GM12878 (cell line): ENCODE measurements around the gene DIP2B. TPM values are rescaled to one million over a fixed set of nuclear protein-coding genes. Genes with fewer than 3 reads are reported as not detected.

Source experiments
- ATAC-seq: fragments of 200-7000 bp; cut with Tn5 transposase; 3 replicates; pipeline ENCODE4 v1.9.1; 2020; ENCODE audit warnings: mild to moderate bottlenecking, moderate library complexity
- BruUV-seq: library from RNA; stranded (reverse); fragments of 400-500 nt; replicated peaks from 2 replicates; lab custom pipeline; 2021; lab: Mats Ljungman, UMichigan
- CTCF ChIA-PET: fragments of 300-600 bp; sonication (Branson Sonifier 250); formaldehyde crosslinking; extraction: SDS; loops from one replicate; lab custom pipeline; 2021; ENCODE audit warnings: inconsistent platforms; lab: Yijun Ruan, JAX
- POLR2A ChIA-PET: fragments of 350-600 bp; formaldehyde crosslinking; extraction: SDS; loops from one replicate; lab custom pipeline; 2021; ENCODE audit warnings: inconsistent platforms; lab: Charles Lee
- RAD21 ChIA-PET: fragments of 300-600 bp; sonication (Branson Sonifier 250); formaldehyde crosslinking; loops from one replicate; lab custom pipeline; 2023; ENCODE audit warnings: antibody characterized with exemption; ENCODE audit not compliant: unreplicated experiment; lab: Charles Lee
- SMC1A ChIA-PET: fragments of 300-600 bp; sonication (Branson Sonifier 250); formaldehyde crosslinking; loops from one replicate; lab custom pipeline; 2023; ENCODE audit not compliant: unreplicated experiment, uncharacterized antibody; lab: Charles Lee
- DNase-seq: peaks from one replicate; pipeline ENCODE4 v3.0.0-alpha.2; 2011; ENCODE audit warnings: low read depth, low spot score
- FAIRE-seq: peaks from 3 replicates; lab custom pipeline; 2011; peaks lifted over from hg19 to GRCh38; lab: Jason Lieb, UNC
- H2AFZ ChIP-seq: 2 replicates; pipeline ENCODE4 v1.6.0; 2011; ENCODE audit warnings: low read depth, low read length, control low read depth; ENCODE audit not compliant: control insufficient read depth
- H3K27ac ChIP-seq: 2 replicates; pipeline ENCODE4 v1.5.1; 2011; ENCODE audit warnings: control low read depth; ENCODE audit not compliant: control insufficient read depth, insufficient read depth
- H3K27me3 ChIP-seq, 2 experiments: replicated peaks in 1 of 2; 2 replicates each; pipeline versions ENCODE4 v1.6.0 to v1.6.1; 2011; ENCODE audit warnings: low read length in 1 of 2; ENCODE audit not compliant: control insufficient read depth in 2 of 2, insufficient read depth in 2 of 2
- H3K36me3 ChIP-seq, 2 experiments: 2 replicates each; pipeline ENCODE4 v1.5.1; 2011; ENCODE audit warnings: low read length in 1 of 2; ENCODE audit not compliant: control insufficient read depth in 2 of 2, insufficient read depth in 2 of 2
- H3K4me1 ChIP-seq: 2 replicates; pipeline ENCODE4 v1.6.1; 2011; ENCODE audit warnings: mild to moderate bottlenecking, low read length, moderate library complexity, mixed read lengths; ENCODE audit not compliant: control insufficient read depth, insufficient read depth
- H3K4me2 ChIP-seq: 2 replicates; pipeline ENCODE4 v1.6.0; 2011; ENCODE audit warnings: control low read depth; ENCODE audit not compliant: control insufficient read depth, insufficient read depth
- H3K4me3 ChIP-seq: fragments of 200-600 bp; sonication (generic); 2 replicates; pipeline ENCODE4 v1.5.1; 2016
- H3K79me2 ChIP-seq: 2 replicates; pipeline ENCODE4 v1.6.0; 2011; ENCODE audit warnings: low read length; ENCODE audit not compliant: control insufficient read depth, insufficient read depth
- H3K9ac ChIP-seq: 2 replicates; pipeline ENCODE4 v1.8.0; 2011; ENCODE audit warnings: low read length, control low read depth, mixed read lengths; ENCODE audit not compliant: control insufficient read depth, insufficient read depth
- H3K9me3 ChIP-seq: replicated peaks from 3 replicates; pipeline ENCODE4 v1.5.1; 2011; ENCODE audit warnings: mild to moderate bottlenecking, low read length; ENCODE audit not compliant: control insufficient read depth, insufficient read depth
- H4K20me1 ChIP-seq: 2 replicates; pipeline ENCODE4 v1.6.0; 2011; ENCODE audit not compliant: control insufficient read depth, insufficient read depth
- BACH1 ChIP-seq: fragments of 450-650 bp; IDR thresholded peaks from 2 replicates; pipeline ENCODE4 v1.6.1; 2017; ENCODE audit warnings: mild to moderate bottlenecking, borderline replicate concordance
- BCL11A ChIP-seq: IDR thresholded peaks from 2 replicates; pipeline ENCODE4 v1.6.1; 2011; ENCODE audit warnings: low read depth, low read length
- BMI1 ChIP-seq: fragments of 450-650 bp; IDR thresholded peaks from 2 replicates; pipeline ENCODE4 v1.6.1; 2016; ENCODE audit warnings: mild to moderate bottlenecking, moderate library complexity, borderline replicate concordance
- HDAC2 ChIP-seq: fragments of 200-600 bp; sonication (generic); IDR thresholded peaks from 2 replicates; pipeline ENCODE4 v1.6.1; 2017
- HSF1 ChIP-seq: fragments of 150-350 bp; IDR thresholded peaks from 2 replicates; pipeline ENCODE4 v1.6.1; 2014; ENCODE audit warnings: mild to moderate bottlenecking, low read depth, low read length
- MAX ChIP-seq: IDR thresholded peaks from 2 replicates; pipeline ENCODE4 v1.6.1; 2012; ENCODE audit warnings: low read depth, low read length, improper control_type of control experiment
- PKNOX1 ChIP-seq: fragments of 450-650 bp; IDR thresholded peaks from 2 replicates; pipeline ENCODE4 v1.6.1; 2016; ENCODE audit warnings: mild to moderate bottlenecking
- SP1 ChIP-seq: IDR thresholded peaks from one replicate; pipeline ENCODE4 v1.6.1; 2011; ENCODE audit warnings: low read depth, low read length
- WGBS: methylation state at CpG from one replicate; pipeline ENCODE4 v1.1.6; 2016; ENCODE audit warnings: low lambda C conversion rate; ENCODE audit not compliant: insufficient replicate concordance, insufficient coverage; ENCODE audit errors: missing lambda C conversion rate; 5-methylcytosine and 5-hydroxymethylcytosine counted together
- in situ Hi-C: fragments of 300-500 bp; cut with MboI; formaldehyde crosslinking; loops from 9 replicates; pipeline ENCODE4 v1.14.3; 2018; ENCODE audit warnings: mixed read lengths
- intact Hi-C: fragments of 100-400 bp; cut with micrococcal nuclease; formaldehyde crosslinking; loops from one replicate; pipeline ENCODE4 v1.14.2; 2022; ENCODE audit not compliant: unreplicated experiment
- polyA plus RNA-seq, 11 experiments: library from polyadenylated mRNA; depleted of rRNA in 4 of 11; unstranded in 6 of 11; stranded (reverse) in 5 of 11; fragments of >200 nt; fragmentation: Nextera tagmentation in 4 of 11; fragmentation: Illumina TruSeq in 1 of 11; extraction: Ambion mirVana in 4 of 11; extraction: Trizol in 1 of 11; gene quantifications; 1 replicate in 1 of 11; 2 replicates in 10 of 11; pipeline versions ENCODE4 v1.2.1 to v1.2.3, GENCODE V29; 2011 to 2016; ENCODE audit warnings: inconsistent platforms in 2 of 11, missing spikeins in 2 of 11, low read depth in 1 of 11
- total RNA-seq, 4 experiments: library from RNA; depleted of rRNA in 3 of 4; stranded (reverse); fragments of >200 nt in 3 of 4; fragmentation: Illumina TruSeq in 1 of 4; extraction: Trizol in 1 of 4; gene quantifications; 2 replicates each; pipeline versions ENCODE4 v1.2.1 to v1.2.3, GENCODE V29; 2013 to 2021
- TF ChIP-seq, protein P1 (sequence below): IDR thresholded peaks from 2 replicates; pipeline ENCODE4 v1.6.1; 2012; ENCODE audit warnings: low read depth, low read length, improper control_type of control experiment
- TF ChIP-seq, protein P2 (sequence below): fragments of 450-650 bp; IDR thresholded peaks from 2 replicates; pipeline ENCODE4 v1.6.1; 2017; ENCODE audit warnings: mild to moderate bottlenecking
- TF ChIP-seq, protein P3 (sequence below): fragments of 450-650 bp; IDR thresholded peaks from 2 replicates; pipeline ENCODE4 v1.6.1; 2017; ENCODE audit warnings: mild to moderate bottlenecking, low read depth, inconsistent platforms; ENCODE audit not compliant: poor library complexity, severe bottlenecking
- TF ChIP-seq, protein P4 (sequence below): fragments of 450-650 bp; IDR thresholded peaks from 2 replicates; pipeline ENCODE4 v1.6.1; 2017; ENCODE audit warnings: mild to moderate bottlenecking, moderate library complexity

The DIP2B gene
- total and polyA plus RNA-seq, 10 of the 15 experiments (the other 5 are each of a cell fraction or from before 2014, with no cell fraction given), result 4.5 to 30.0 (median 18.6) TPM

GRCh38 chr12:50647479-50647878 lies 142.7 kb downstream of the DIP2B start:
- WGBS, result 100% methylated on average over 2 of the region's 2 CpGs
- Histone ChIP-seq H3K79me2 (no peaks in the 10 kb centered on the region), H3K27me3 (no peaks in the 10 kb centered on the region), H3K4me3 (no peak overlapping the region), H3K4me1 (no peaks in the 10 kb centered on the region), H4K20me1 (no peaks in the 10 kb centered on the region), H2AFZ (no peak overlapping the region), H3K9me3 (no peaks in the 10 kb centered on the region), H3K9ac (no peak overlapping the region), H3K4me2 (no peak overlapping the region), H3K27ac (no peak overlapping the region), H3K36me3 (no peaks in the 10 kb centered on the region; a peak in 2 of 4 replicates)
- ChIA-PET CTCF (interaction anchor here (2.2 kb wide), 1 partner anchor 10 kb away, joined by 6 read pairs; no protein-coding TSS in a partner anchor), RAD21 (no interaction called here), SMC1A (interaction anchor here (0.6 kb wide), 1 partner anchor 66 kb away, joined by 3 read pairs; no protein-coding TSS in a partner anchor), POLR2A (no interaction called here)
- in situ Hi-C loops, result no loop called here
- no peak for ATAC-seq
- no peak for FAIRE-seq
- intact Hi-C loops, result no loop called here
- no peak for DNase-seq
- no TSS peak for BruUV-seq
- TF ChIP-seq HSF1 (no peak), MAX (no peak), PKNOX1 (no peak), BCL11A (no peak), SP1 (no peak), BMI1 (no peak), HDAC2 (no peak), BACH1 (no peak)
- TF ChIP-seq, protein P1, sequence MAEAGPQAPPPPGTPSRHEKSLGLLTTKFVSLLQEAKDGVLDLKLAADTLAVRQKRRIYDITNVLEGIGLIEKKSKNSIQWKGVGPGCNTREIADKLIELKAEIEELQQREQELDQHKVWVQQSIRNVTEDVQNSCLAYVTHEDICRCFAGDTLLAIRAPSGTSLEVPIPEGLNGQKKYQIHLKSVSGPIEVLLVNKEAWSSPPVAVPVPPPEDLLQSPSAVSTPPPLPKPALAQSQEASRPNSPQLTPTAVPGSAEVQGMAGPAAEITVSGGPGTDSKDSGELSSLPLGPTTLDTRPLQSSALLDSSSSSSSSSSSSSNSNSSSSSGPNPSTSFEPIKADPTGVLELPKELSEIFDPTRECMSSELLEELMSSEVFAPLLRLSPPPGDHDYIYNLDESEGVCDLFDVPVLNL, result no peak
- TF ChIP-seq, protein P2, sequence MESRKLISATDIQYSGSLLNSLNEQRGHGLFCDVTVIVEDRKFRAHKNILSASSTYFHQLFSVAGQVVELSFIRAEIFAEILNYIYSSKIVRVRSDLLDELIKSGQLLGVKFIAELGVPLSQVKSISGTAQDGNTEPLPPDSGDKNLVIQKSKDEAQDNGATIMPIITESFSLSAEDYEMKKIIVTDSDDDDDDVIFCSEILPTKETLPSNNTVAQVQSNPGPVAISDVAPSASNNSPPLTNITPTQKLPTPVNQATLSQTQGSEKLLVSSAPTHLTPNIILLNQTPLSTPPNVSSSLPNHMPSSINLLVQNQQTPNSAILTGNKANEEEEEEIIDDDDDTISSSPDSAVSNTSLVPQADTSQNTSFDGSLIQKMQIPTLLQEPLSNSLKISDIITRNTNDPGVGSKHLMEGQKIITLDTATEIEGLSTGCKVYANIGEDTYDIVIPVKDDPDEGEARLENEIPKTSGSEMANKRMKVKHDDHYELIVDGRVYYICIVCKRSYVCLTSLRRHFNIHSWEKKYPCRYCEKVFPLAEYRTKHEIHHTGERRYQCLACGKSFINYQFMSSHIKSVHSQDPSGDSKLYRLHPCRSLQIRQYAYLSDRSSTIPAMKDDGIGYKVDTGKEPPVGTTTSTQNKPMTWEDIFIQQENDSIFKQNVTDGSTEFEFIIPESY, result no peak
- TF ChIP-seq, protein P3, sequence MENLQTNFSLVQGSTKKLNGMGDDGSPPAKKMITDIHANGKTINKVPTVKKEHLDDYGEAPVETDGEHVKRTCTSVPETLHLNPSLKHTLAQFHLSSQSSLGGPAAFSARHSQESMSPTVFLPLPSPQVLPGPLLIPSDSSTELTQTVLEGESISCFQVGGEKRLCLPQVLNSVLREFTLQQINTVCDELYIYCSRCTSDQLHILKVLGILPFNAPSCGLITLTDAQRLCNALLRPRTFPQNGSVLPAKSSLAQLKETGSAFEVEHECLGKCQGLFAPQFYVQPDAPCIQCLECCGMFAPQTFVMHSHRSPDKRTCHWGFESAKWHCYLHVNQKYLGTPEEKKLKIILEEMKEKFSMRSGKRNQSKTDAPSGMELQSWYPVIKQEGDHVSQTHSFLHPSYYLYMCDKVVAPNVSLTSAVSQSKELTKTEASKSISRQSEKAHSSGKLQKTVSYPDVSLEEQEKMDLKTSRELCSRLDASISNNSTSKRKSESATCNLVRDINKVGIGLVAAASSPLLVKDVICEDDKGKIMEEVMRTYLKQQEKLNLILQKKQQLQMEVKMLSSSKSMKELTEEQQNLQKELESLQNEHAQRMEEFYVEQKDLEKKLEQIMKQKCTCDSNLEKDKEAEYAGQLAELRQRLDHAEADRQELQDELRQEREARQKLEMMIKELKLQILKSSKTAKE, result no peak
- TF ChIP-seq, protein P4, sequence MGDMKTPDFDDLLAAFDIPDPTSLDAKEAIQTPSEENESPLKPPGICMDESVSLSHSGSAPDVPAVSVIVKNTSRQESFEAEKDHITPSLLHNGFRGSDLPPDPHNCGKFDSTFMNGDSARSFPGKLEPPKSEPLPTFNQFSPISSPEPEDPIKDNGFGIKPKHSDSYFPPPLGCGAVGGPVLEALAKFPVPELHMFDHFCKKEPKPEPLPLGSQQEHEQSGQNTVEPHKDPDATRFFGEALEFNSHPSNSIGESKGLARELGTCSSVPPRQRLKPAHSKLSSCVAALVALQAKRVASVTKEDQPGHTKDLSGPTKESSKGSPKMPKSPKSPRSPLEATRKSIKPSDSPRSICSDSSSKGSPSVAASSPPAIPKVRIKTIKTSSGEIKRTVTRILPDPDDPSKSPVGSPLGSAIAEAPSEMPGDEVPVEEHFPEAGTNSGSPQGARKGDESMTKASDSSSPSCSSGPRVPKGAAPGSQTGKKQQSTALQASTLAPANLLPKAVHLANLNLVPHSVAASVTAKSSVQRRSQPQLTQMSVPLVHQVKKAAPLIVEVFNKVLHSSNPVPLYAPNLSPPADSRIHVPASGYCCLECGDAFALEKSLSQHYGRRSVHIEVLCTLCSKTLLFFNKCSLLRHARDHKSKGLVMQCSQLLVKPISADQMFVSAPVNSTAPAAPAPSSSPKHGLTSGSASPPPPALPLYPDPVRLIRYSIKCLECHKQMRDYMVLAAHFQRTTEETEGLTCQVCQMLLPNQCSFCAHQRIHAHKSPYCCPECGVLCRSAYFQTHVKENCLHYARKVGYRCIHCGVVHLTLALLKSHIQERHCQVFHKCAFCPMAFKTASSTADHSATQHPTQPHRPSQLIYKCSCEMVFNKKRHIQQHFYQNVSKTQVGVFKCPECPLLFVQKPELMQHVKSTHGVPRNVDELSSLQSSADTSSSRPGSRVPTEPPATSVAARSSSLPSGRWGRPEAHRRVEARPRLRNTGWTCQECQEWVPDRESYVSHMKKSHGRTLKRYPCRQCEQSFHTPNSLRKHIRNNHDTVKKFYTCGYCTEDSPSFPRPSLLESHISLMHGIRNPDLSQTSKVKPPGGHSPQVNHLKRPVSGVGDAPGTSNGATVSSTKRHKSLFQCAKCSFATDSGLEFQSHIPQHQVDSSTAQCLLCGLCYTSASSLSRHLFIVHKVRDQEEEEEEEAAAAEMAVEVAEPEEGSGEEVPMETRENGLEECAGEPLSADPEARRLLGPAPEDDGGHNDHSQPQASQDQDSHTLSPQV, result no peak
